ENCODE data around the gene CT47C1. TPM values are rescaled to one million over a fixed set of nuclear protein-coding genes. Genes with fewer than 3 reads are reported as not detected.

The CT47C1 gene
- total and polyA plus RNA-seq, 9 of the 15 experiments (the other 6 are each of a cell fraction or from before 2014, with no cell fraction given): not detected

GRCh38 chrX:119041175-119041574, 31.6 kb upstream of the CT47C1 start (continued):
- no peak for TF ChIP-seq PREB (CRISPR knock-in tag; IDR thresholded peaks at IDR 0.05)
- no peak for TF ChIP-seq E2F6 (IDR thresholded peaks at IDR 0.05; ENCODE audit: borderline replicate concordance in 1 of 2, extremely low read depth in 1 of 2, insufficient read depth in 1 of 2, insufficient read length in 1 of 2, low read depth in 1 of 2, low read length in 1 of 2, poor library complexity in 1 of 2, severe bottlenecking in 1 of 2)
- peak; percentile 54; the same call in 1 of the 2 replicates for TF ChIP-seq SMARCC2 (IDR thresholded peaks at IDR 0.05; ENCODE audit: low read depth)
- no peak for TF ChIP-seq NCOR1 (IDR thresholded peaks at IDR 0.05)
- peak; percentile 93 for TF ChIP-seq ATF3 (IDR thresholded peaks at IDR 0.05)
- peak; percentile 57; the same call in 1 of the 2 replicates for TF ChIP-seq ATF3 (CRISPR knock-in tag; conservative IDR thresholded peaks at IDR 0.05)
- peak; percentile 97 for TF ChIP-seq JUND (IDR thresholded peaks at IDR 0.05; ENCODE audit: borderline replicate concordance, low read depth, low read length)
- TF ChIP-seq JUND (tag; IDR thresholded peaks at IDR 0.05; ENCODE audit: borderline replicate concordance, low read depth, low read length): peak; percentile 99
- peak; percentile 58 for TF ChIP-seq NFE2 (IDR thresholded peaks at IDR 0.05; ENCODE audit: low read depth)
- TF ChIP-seq MAFK (IDR thresholded peaks at IDR 0.05; ENCODE audit: low read length): peak; percentile 43; the same call in 1 of the 2 replicates
- peak; percentile 70 for TF ChIP-seq ATF7 (IDR thresholded peaks at IDR 0.05)
- TF ChIP-seq MAFG (tag; conservative IDR thresholded peaks at IDR 0.05): 0 out of 2 replicates have a peak, but pooled peaks have one; percentile 18
- TF ChIP-seq ZNF696 (CRISPR knock-in tag; conservative IDR thresholded peaks at IDR 0.05): no peak
- TF ChIP-seq TRIM24 (IDR thresholded peaks at IDR 0.05): peak in 1 of 2 experiments; percentile 47; a peak in 1 of 4 replicates
- no peak for TF ChIP-seq MCM5 (IDR thresholded peaks at IDR 0.05; ENCODE audit: low read depth)
- TF ChIP-seq ARID1B (IDR thresholded peaks at IDR 0.05): peak; percentile 78
- peak; percentile 95 for TF ChIP-seq JUN (IDR thresholded peaks at IDR 0.05; ENCODE audit: borderline replicate concordance, low read depth, low read length)
- TF ChIP-seq JUN (CRISPR knock-in tag; IDR thresholded peaks at IDR 0.05; ENCODE audit: borderline replicate concordance): no peak
- TF ChIP-seq VEZF1 (CRISPR knock-in tag; IDR thresholded peaks at IDR 0.05): no peak
- 0 out of 2 replicates have a peak, but pooled peaks have one; percentile 48 for TF ChIP-seq JUNB (CRISPR knock-in tag; conservative IDR thresholded peaks at IDR 0.05)
- TF ChIP-seq ETV6 (IDR thresholded peaks at IDR 0.05; ENCODE audit: borderline replicate concordance in 1 of 2, low read depth in 2 of 2, low read length in 1 of 2): 0 out of 4 replicates have a peak, but pooled peaks of 1 of the 2 experiments have one; percentile 40
- TF ChIP-seq ETV6 (CRISPR knock-in tag; IDR thresholded peaks at IDR 0.05; ENCODE audit: borderline replicate concordance): no peak
- peak in 1 of 2 experiments; percentile 5; a peak in 1 of 4 replicates for TF ChIP-seq RCOR1 (IDR thresholded peaks at IDR 0.05; ENCODE audit: borderline replicate concordance in 1 of 2, low read depth in 2 of 2, low read length in 2 of 2)

All from K562 (cell line).